ENCODE data around the gene TMEM171.

Gene TMEM171

DNA sequence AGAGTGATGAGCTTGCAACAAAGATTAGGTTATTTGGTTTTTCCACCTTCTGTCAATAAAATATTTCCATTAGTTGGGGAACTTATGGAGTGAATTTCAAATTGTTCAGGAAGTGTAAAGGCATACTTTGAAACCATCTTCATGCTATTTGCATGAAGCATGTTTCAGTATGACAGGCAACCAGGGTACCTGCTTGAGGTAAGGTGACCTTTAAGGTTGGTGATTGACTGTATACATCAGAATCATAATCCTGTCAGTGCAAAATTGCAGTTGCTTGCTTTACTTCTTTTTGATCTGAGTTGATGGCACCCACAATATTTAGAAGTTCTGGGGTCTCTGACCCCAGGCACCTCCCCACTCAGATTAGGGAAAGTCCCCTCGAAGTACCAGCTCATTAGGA, 26.0 kb upstream of the TMEM171 start:
- no peak overlapping the region for H2BK120ac ChIP-seq (ENCODE audit: low read depth, low read length)
- H4K8ac ChIP-seq (ENCODE audit: low read length), result no peak overlapping the region
- peaks cover 15% of the 10 kb centered on the region for H3K9me3 ChIP-seq (ENCODE audit: control insufficient read depth, low read length)
- no peak for DNase-seq
- no peak overlapping the region for H3K4me3 ChIP-seq (ENCODE audit: insufficient read depth in 1 of 2, low read depth in 1 of 2, low read length in 2 of 2)
- H3K27me3 ChIP-seq (ENCODE audit: control insufficient read depth in 1 of 2, insufficient read depth in 1 of 2, low read length in 2 of 2), result no peaks in the 10 kb centered on the region
- H3K23ac ChIP-seq (ENCODE audit: low read length in 2 of 2), result no peak overlapping the region
- no peak overlapping the region for H3K4me2 ChIP-seq (ENCODE audit: low read length, poor library complexity, severe bottlenecking)
- no peak overlapping the region for H3K9ac ChIP-seq (ENCODE audit: low read length)
- H3K14ac ChIP-seq (ENCODE audit: low read length in 2 of 2), result no peak overlapping the region
- no peak overlapping the region for H3K4ac ChIP-seq (ENCODE audit: low read depth in 1 of 2, low read length in 2 of 2)
- no peak overlapping the region for H2AFZ ChIP-seq (ENCODE audit: low read depth, low read length)
- peaks cover 7 to 22% of the 10 kb centered on the region in 2 experiments for H3K36me3 ChIP-seq (ENCODE audit: control insufficient read depth in 1 of 2, insufficient read depth in 2 of 2, low read depth in 1 of 2, low read length in 2 of 2)
- no peak overlapping the region for H2BK15ac ChIP-seq (ENCODE audit: low read depth, poor library complexity, severe bottlenecking)
- H3K79me1 ChIP-seq (replicated peaks; ENCODE audit: low read length, poor library complexity, severe bottlenecking), result peaks cover 3% of the 10 kb centered on the region
- H3K18ac ChIP-seq (ENCODE audit: low read depth in 1 of 2, low read length in 2 of 2), result no peak overlapping the region
- peak overlapping the region; percentile 54 for H2AK5ac ChIP-seq (ENCODE audit: low read length, severe bottlenecking)
- H3K4me1 ChIP-seq (ENCODE audit: control insufficient read depth, insufficient read depth, low read depth, low read length), result peaks cover 5% of the 10 kb centered on the region
- no peak overlapping the region for H3K27ac ChIP-seq (ENCODE audit: low read length, poor library complexity, severe bottlenecking)
- 100% methylated on average over 1 of the region's 1 CpG for WGBS
- no peak overlapping the region for H2BK12ac ChIP-seq (ENCODE audit: low read length in 2 of 2)
- no peak overlapping the region for H2BK5ac ChIP-seq (ENCODE audit: low read depth, low read length, poor library complexity, severe bottlenecking)
- no peak overlapping the region for H4K91ac ChIP-seq (ENCODE audit: low read length)

DNA sequence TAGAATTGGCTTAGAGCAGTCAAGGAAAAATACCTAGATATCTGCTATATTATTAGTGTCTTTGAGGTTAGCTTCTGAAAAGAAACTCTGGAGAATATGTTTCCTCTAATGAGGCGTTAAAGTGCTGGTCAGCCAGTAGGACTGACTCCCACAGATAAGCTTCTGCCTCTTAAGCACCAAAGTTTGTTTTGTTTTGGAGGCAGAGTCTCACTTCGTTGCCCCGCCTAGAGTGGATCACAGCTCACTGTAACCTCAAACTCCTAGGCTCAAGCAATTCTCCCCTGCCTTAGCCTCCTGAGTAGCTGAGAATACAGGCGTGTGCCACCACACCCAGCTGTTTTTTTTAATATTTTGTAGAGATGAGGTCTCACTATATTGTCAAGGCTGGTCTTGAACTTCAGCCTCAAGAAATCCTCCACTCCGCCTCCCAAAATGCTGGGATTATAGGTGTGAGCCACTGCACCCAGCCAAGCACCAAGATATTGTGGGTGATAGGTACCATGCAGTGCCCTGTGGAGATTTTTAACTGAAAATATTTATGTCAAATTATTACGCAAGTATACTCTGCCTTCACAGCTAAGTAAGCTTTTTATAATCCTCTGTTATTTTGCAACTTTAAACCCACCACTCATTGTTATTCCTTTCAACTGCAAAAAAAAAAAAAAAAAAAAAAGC, 24.7 kb upstream of the TMEM171 start:
- no peak overlapping the region for H2AFZ ChIP-seq (ENCODE audit: low read depth, low read length)
- no peak for DNase-seq
- no peak overlapping the region for H3K27ac ChIP-seq (ENCODE audit: low read length, poor library complexity, severe bottlenecking)
- peaks cover 7 to 19% of the 10 kb centered on the region in 2 experiments for H3K36me3 ChIP-seq (ENCODE audit: control insufficient read depth in 1 of 2, insufficient read depth in 2 of 2, low read depth in 1 of 2, low read length in 2 of 2)
- no peak overlapping the region for H2AK5ac ChIP-seq (ENCODE audit: low read length, severe bottlenecking)
- H3K4me2 ChIP-seq (ENCODE audit: low read length, poor library complexity, severe bottlenecking), result no peak overlapping the region
- H3K4ac ChIP-seq (ENCODE audit: low read depth in 1 of 2, low read length in 2 of 2), result no peak overlapping the region
- H4K91ac ChIP-seq (ENCODE audit: low read length), result no peak overlapping the region
- H3K14ac ChIP-seq (ENCODE audit: low read length in 2 of 2), result no peak overlapping the region
- H3K23ac ChIP-seq (ENCODE audit: low read length in 2 of 2), result no peak overlapping the region
- no peak overlapping the region for H4K8ac ChIP-seq (ENCODE audit: low read length)
- H3K79me1 ChIP-seq (replicated peaks; ENCODE audit: low read length, poor library complexity, severe bottlenecking), result peaks cover 3% of the 10 kb centered on the region
- H3K27me3 ChIP-seq (ENCODE audit: control insufficient read depth in 1 of 2, insufficient read depth in 1 of 2, low read length in 2 of 2), result no peaks in the 10 kb centered on the region
- WGBS, result 93% methylated on average over 5 of the region's 6 CpGs
- H2BK15ac ChIP-seq (ENCODE audit: low read depth, poor library complexity, severe bottlenecking), result no peak overlapping the region
- H3K9me3 ChIP-seq (ENCODE audit: control insufficient read depth, low read length), result peaks cover 15% of the 10 kb centered on the region
- no peak overlapping the region for H2BK120ac ChIP-seq (ENCODE audit: low read depth, low read length)
- H2BK12ac ChIP-seq (ENCODE audit: low read length in 2 of 2), result no peak overlapping the region
- H3K9ac ChIP-seq (ENCODE audit: low read length), result no peak overlapping the region
- no peak overlapping the region for H2BK5ac ChIP-seq (ENCODE audit: low read depth, low read length, poor library complexity, severe bottlenecking)
- H3K18ac ChIP-seq (ENCODE audit: low read depth in 1 of 2, low read length in 2 of 2), result no peak overlapping the region
- H3K4me1 ChIP-seq (ENCODE audit: control insufficient read depth, insufficient read depth, low read depth, low read length), result peaks cover 7% of the 10 kb centered on the region
- no peak overlapping the region for H3K4me3 ChIP-seq (ENCODE audit: insufficient read depth in 1 of 2, low read depth in 1 of 2, low read length in 2 of 2)

DNA sequence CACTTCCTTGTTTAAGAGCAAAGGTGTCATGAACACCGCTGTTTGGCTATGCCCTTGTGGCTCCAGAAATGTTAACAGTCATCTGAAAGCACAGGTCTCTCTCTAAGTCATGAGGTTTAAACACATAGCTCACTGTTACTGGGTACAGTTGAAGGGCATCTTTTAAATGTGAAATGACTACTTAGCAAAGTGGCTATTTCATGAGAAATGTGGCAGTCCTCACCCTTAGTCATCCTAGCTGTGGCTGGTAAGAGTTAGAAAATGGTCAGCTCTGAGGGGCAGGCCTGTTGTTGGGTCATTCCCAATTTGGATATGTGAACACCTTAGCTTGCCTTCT, 24.2 kb upstream of the TMEM171 start:
- no peak for DNase-seq
- no peak overlapping the region for H2BK120ac ChIP-seq (ENCODE audit: low read depth, low read length)
- H3K9me3 ChIP-seq (ENCODE audit: control insufficient read depth, low read length), result peaks cover 15% of the 10 kb centered on the region
- H3K4me1 ChIP-seq (ENCODE audit: control insufficient read depth, insufficient read depth, low read depth, low read length), result peaks cover 7% of the 10 kb centered on the region
- 100% methylated on average over 1 of the region's 1 CpG for WGBS
- no peak overlapping the region for H2AK5ac ChIP-seq (ENCODE audit: low read length, severe bottlenecking)
- no peak overlapping the region for H2BK5ac ChIP-seq (ENCODE audit: low read depth, low read length, poor library complexity, severe bottlenecking)
- H3K4ac ChIP-seq (ENCODE audit: low read depth in 1 of 2, low read length in 2 of 2), result no peak overlapping the region
- no peak overlapping the region for H3K18ac ChIP-seq (ENCODE audit: low read depth in 1 of 2, low read length in 2 of 2)
- H3K79me1 ChIP-seq (replicated peaks; ENCODE audit: low read length, poor library complexity, severe bottlenecking), result peaks cover 3% of the 10 kb centered on the region
- H3K4me3 ChIP-seq (ENCODE audit: insufficient read depth in 1 of 2, low read depth in 1 of 2, low read length in 2 of 2), result no peak overlapping the region
- H2BK12ac ChIP-seq (ENCODE audit: low read length in 2 of 2), result no peak overlapping the region
- no peak overlapping the region for H4K8ac ChIP-seq (ENCODE audit: low read length)
- no peaks in the 10 kb centered on the region for H3K27me3 ChIP-seq (ENCODE audit: control insufficient read depth in 1 of 2, insufficient read depth in 1 of 2, low read length in 2 of 2)
- H2AFZ ChIP-seq (ENCODE audit: low read depth, low read length), result no peak overlapping the region
- H3K9ac ChIP-seq (ENCODE audit: low read length), result no peak overlapping the region
- H4K91ac ChIP-seq (ENCODE audit: low read length), result no peak overlapping the region
- no peak overlapping the region for H3K27ac ChIP-seq (ENCODE audit: low read length, poor library complexity, severe bottlenecking)
- no peak overlapping the region for H3K14ac ChIP-seq (ENCODE audit: low read length in 2 of 2)
- H2BK15ac ChIP-seq (ENCODE audit: low read depth, poor library complexity, severe bottlenecking), result no peak overlapping the region
- no peak overlapping the region for H3K23ac ChIP-seq (ENCODE audit: low read length in 2 of 2)
- peaks cover 4 to 16% of the 10 kb centered on the region in 2 experiments for H3K36me3 ChIP-seq (ENCODE audit: control insufficient read depth in 1 of 2, insufficient read depth in 2 of 2, low read depth in 1 of 2, low read length in 2 of 2)
- no peak overlapping the region for H3K4me2 ChIP-seq (ENCODE audit: low read length, poor library complexity, severe bottlenecking)

DNA sequence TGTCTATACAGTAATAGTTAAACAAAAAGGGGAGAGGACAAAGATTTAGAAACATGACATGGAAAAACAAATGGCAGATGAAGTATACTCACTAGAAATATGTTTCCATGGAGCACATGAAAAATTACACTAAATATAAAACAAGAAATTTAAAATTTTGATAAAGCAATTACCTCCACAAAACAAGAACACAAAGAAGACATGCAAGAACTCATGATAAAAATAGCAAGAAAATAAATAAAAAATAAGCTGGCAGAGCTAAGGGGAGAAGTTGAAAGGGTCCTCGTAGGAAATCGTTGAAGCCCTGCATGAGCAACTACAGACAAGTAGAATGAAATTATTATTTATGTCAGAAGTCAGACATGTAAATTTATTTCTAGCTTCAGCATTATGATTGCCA, 22.6 kb upstream of the TMEM171 start:
- Histone ChIP-seq H2BK15ac (ENCODE audit: low read depth, poor library complexity, severe bottlenecking) (no peak overlapping the region), H4K8ac (ENCODE audit: low read length) (no peak overlapping the region), H2AK5ac (ENCODE audit: low read length, severe bottlenecking) (no peak overlapping the region), H2AFZ (ENCODE audit: low read depth, low read length) (no peak overlapping the region), H3K36me3 (ENCODE audit: control insufficient read depth in 1 of 2, insufficient read depth in 2 of 2, low read depth in 1 of 2, low read length in 2 of 2) (peaks cover 0 to 7% of the 10 kb centered on the region in 2 experiments), H4K91ac (ENCODE audit: low read length) (no peak overlapping the region), H3K4ac (ENCODE audit: low read depth in 1 of 2, low read length in 2 of 2) (no peak overlapping the region), H2BK12ac (ENCODE audit: low read length in 2 of 2) (no peak overlapping the region), H3K18ac (ENCODE audit: low read depth in 1 of 2, low read length in 2 of 2) (no peak overlapping the region), H3K9ac (ENCODE audit: low read length) (no peak overlapping the region), H2BK120ac (ENCODE audit: low read depth, low read length) (no peak overlapping the region), H3K27me3 (ENCODE audit: control insufficient read depth in 1 of 2, insufficient read depth in 1 of 2, low read length in 2 of 2) (no peaks in the 10 kb centered on the region), H3K4me2 (ENCODE audit: low read length, poor library complexity, severe bottlenecking) (no peak overlapping the region), H3K9me3 (ENCODE audit: control insufficient read depth, low read length) (peaks cover 15% of the 10 kb centered on the region), H3K14ac (ENCODE audit: low read length in 2 of 2) (no peak overlapping the region), H3K27ac (ENCODE audit: low read length, poor library complexity, severe bottlenecking) (no peak overlapping the region), H2BK5ac (ENCODE audit: low read depth, low read length, poor library complexity, severe bottlenecking) (no peak overlapping the region), H3K4me3 (ENCODE audit: insufficient read depth in 1 of 2, low read depth in 1 of 2, low read length in 2 of 2) (no peak overlapping the region), H3K23ac (ENCODE audit: low read length in 2 of 2) (no peak overlapping the region), H3K79me1 (replicated peaks; ENCODE audit: low read length, poor library complexity, severe bottlenecking) (no peaks in the 10 kb centered on the region), H3K4me1 (ENCODE audit: control insufficient read depth, insufficient read depth, low read depth, low read length) (peaks cover 7% of the 10 kb centered on the region)
- DNase-seq, result no peak
- WGBS, result no CpG with 5 or more reads among the region's 2 CpGs

All from mesenchymal stem cell (in vitro differentiated cells and primary cell).